ENCODE results near the gene HK2.
"Not testable (repeated sequence)": the region's sequence is repeated elsewhere in the genome, so short reads cannot be mapped to it uniquely, and the experiment has no call there.

Gene HK2

GRCh38 chr2:74835831-74836674, 2.1 kb downstream of the HK2 start:
- DNase-seq: peak; percentile 46

- no peak for DNase-seq
These were observed 2.9 kb downstream of the HK2 start for GRCh38 chr2:74836675-74837401.

- DNase-seq: no peak
These were observed 7.7 kb downstream of the HK2 start for GRCh38 chr2:74841641-74842040.

GRCh38 chr2:74843433-74843832, 9.5 kb downstream of the HK2 start:
- DNase-seq: no peak

- no peak for DNase-seq
These were observed 10.0 kb downstream of the HK2 start for GRCh38 chr2:74843899-74844298.

GRCh38 chr2:74844752-74845151, 10.8 kb downstream of the HK2 start:
- no peak for DNase-seq

- DNase-seq: no peak
These were observed 11.4 kb downstream of the HK2 start for GRCh38 chr2:74845217-74845751.

GRCh38 chr2:74845991-74846390, 12.1 kb downstream of the HK2 start:
- DNase-seq: no peak

GRCh38 chr2:74846481-74846880, 12.6 kb downstream of the HK2 start:
- DNase-seq: no peak

- DNase-seq: no peak
These were observed 13.3 kb downstream of the HK2 start for GRCh38 chr2:74847070-74847858.

- no peak for DNase-seq
These were observed 15.4 kb downstream of the HK2 start for GRCh38 chr2:74849228-74849892.

GRCh38 chr2:74850496-74851190, 16.7 kb downstream of the HK2 start:
- no peak for DNase-seq

GRCh38 chr2:74851191-74851566, 17.3 kb downstream of the HK2 start:
- no peak for DNase-seq

GRCh38 chr2:74853360-74853759, 19.4 kb downstream of the HK2 start:
- not testable (repeated sequence) for DNase-seq

GRCh38 chr2:74854401-74854800, 20.5 kb downstream of the HK2 start:
- no peak for DNase-seq

GRCh38 chr2:74855114-74855707, 21.3 kb downstream of the HK2 start:
- DNase-seq: not testable (repeated sequence)

GRCh38 chr2:74856004-74856578, 22.2 kb downstream of the HK2 start:
- no peak for DNase-seq

- no peak for DNase-seq
These were observed 22.7 kb downstream of the HK2 start for GRCh38 chr2:74856599-74856998.

- no peak for DNase-seq
These were observed 23.3 kb downstream of the HK2 start for GRCh38 chr2:74857215-74857614.

GRCh38 chr2:74857725-74858124, 23.8 kb downstream of the HK2 start:
- DNase-seq: no peak

GRCh38 chr2:74858281-74858680, 24.4 kb downstream of the HK2 start:
- DNase-seq: no peak

Data from SHP77 treated with DMSO at 0.1 percent for 48 hours (cell line).